HepG2 (cell line): Measurements from ENCODE around the gene NACC2. TPM values are rescaled to one million over a fixed set of nuclear protein-coding genes. Genes with fewer than 3 reads are reported as not detected.

ENCODE experiments used
- ATAC-seq: fragments of 200-7000 bp; cut with Tn5 transposase; 3 replicates; pipeline ENCODE4 v1.9.1; 2020; ENCODE audit warnings: mild to moderate bottlenecking, moderate library complexity
- BruUV-seq: library from RNA; stranded (reverse); fragments of 400-500 nt; replicated peaks from 2 replicates; lab custom pipeline; 2021; lab: Mats Ljungman, UMichigan
- CTCF ChIA-PET: fragments of 300-600 bp; formaldehyde crosslinking; extraction: SDS; loops from one replicate; lab custom pipeline; 2021; ENCODE audit warnings: low total read pairs, inconsistent platforms, low intra/inter-chr PET ratio; lab: Yijun Ruan, JAX
- POLR2A ChIA-PET: fragments of 350-600 bp; sonication (Branson Sonifier 250); formaldehyde crosslinking; loops from one replicate; lab custom pipeline; 2020; ENCODE audit warnings: antibody characterized with exemption, inconsistent platforms; lab: Yijun Ruan, JAX
- DNase-seq: peaks from one replicate; pipeline ENCODE4 v3.0.0-alpha.2; 2015; ENCODE audit warnings: low spot score
- FAIRE-seq: peaks from 3 replicates; lab custom pipeline; 2011; peaks lifted over from hg19 to GRCh38; lab: Jason Lieb, UNC
- H2AFZ ChIP-seq: one replicate; pipeline ENCODE4 v1.6.1; 2011; ENCODE audit warnings: low read length, inconsistent platforms
- H3K27ac ChIP-seq: fragments of 300-600 bp; 3 replicates; pipeline ENCODE4 v1.8.0; 2011; ENCODE audit warnings: mixed run types, mild to moderate bottlenecking, mixed read lengths, low read length, inconsistent platforms; ENCODE audit not compliant: insufficient read depth; ENCODE audit errors: extremely low read length
- H3K27me3 ChIP-seq, 2 experiments: fragments of 200-600 bp in 1 of 2; 2 replicates in 1 of 2; 3 replicates in 1 of 2; pipeline versions ENCODE4 v1.6.0 to v1.8.0; 2011; ENCODE audit warnings: low read length in 2 of 2, mild to moderate bottlenecking in 2 of 2, moderate library complexity in 2 of 2, inconsistent platforms in 1 of 2; ENCODE audit not compliant: insufficient read depth in 2 of 2, control insufficient read depth in 1 of 2
- H3K36me3 ChIP-seq, 2 experiments: fragments of 200-600 bp in 1 of 2; replicated peaks in 1 of 2; 2 replicates in 1 of 2; 3 replicates in 1 of 2; pipeline versions ENCODE4 v1.5.1 to v1.8.0; 2011; ENCODE audit warnings: low read length in 2 of 2, inconsistent platforms in 1 of 2; ENCODE audit not compliant: insufficient read depth in 2 of 2, control insufficient read depth in 1 of 2
- H3K4me1 ChIP-seq: 2 replicates; pipeline ENCODE4 v1.5.1; 2012; ENCODE audit warnings: low read length, inconsistent platforms; ENCODE audit not compliant: insufficient read depth
- H3K4me2 ChIP-seq: 2 replicates; pipeline ENCODE4 v1.6.0; 2011; ENCODE audit warnings: low read depth, low read length, inconsistent platforms
- H3K4me3 ChIP-seq, 3 experiments: fragments of 200-600 bp in 1 of 3; sonication (generic), shearing (Covaris generic) in 1 of 3; replicated peaks in 1 of 3; 2 replicates each; pipeline ENCODE4 v1.5.1; 2011 to 2016; ENCODE audit warnings: low read length in 3 of 3, inconsistent platforms in 2 of 3, low read depth in 2 of 3, mild to moderate bottlenecking in 2 of 3, control low read depth in 1 of 3, mixed read lengths in 1 of 3; ENCODE audit not compliant: insufficient read depth in 1 of 3
- H3K79me2 ChIP-seq: one replicate; pipeline ENCODE4 v1.6.1; 2011; ENCODE audit warnings: low read length, inconsistent platforms; ENCODE audit not compliant: insufficient read depth
- H3K9ac ChIP-seq: 2 replicates; pipeline ENCODE4 v1.6.0; 2011; ENCODE audit warnings: mild to moderate bottlenecking, low read depth, low read length, inconsistent platforms; ENCODE audit not compliant: insufficient read depth
- H3K9me3 ChIP-seq: 2 replicates; pipeline ENCODE4 v1.5.1; 2012; ENCODE audit warnings: mild to moderate bottlenecking, low read length
- H4K20me1 ChIP-seq: 2 replicates; pipeline ENCODE4 v1.6.0; 2011; ENCODE audit warnings: inconsistent platforms, mild to moderate bottlenecking, low read length, moderate library complexity; ENCODE audit not compliant: insufficient read depth
- AGO2 ChIP-seq: fragments of 200-400 bp; formaldehyde crosslinking; optimal IDR thresholded peaks from 2 replicates; pipeline ENCODE3; 2017; ENCODE audit warnings: mild to moderate bottlenecking, low read depth, low read length, moderate library complexity
- CEBPG ChIP-seq: IDR thresholded peaks from 2 replicates; pipeline ENCODE4 v1.6.1; 2016
- FOXK2 ChIP-seq: fragments of 450-650 bp; IDR thresholded peaks from 2 replicates; pipeline ENCODE4 v1.6.1; 2016
- HNRNPK ChIP-seq: fragments of 200-400 bp; formaldehyde crosslinking; IDR thresholded peaks from 2 replicates; pipeline ENCODE4 v1.6.1; 2018; ENCODE audit warnings: low read length, low read depth, moderate library complexity, mild to moderate bottlenecking; ENCODE audit not compliant: poor library complexity, severe bottlenecking
- HOXA7 ChIP-seq: sonication (generic); formaldehyde crosslinking; IDR thresholded peaks from 2 replicates; pipeline ENCODE4 v1.8.1; 2022; ENCODE audit warnings: mild to moderate bottlenecking, missing genetic modification reagents, moderate library complexity
- MEIS2 ChIP-seq: sonication (generic); formaldehyde crosslinking; IDR thresholded peaks from 2 replicates; pipeline ENCODE4 v1.9.0; 2021; ENCODE audit warnings: mild to moderate bottlenecking, missing genetic modification reagents
- MTA1 ChIP-seq: sonication (generic); formaldehyde crosslinking; IDR thresholded peaks from 2 replicates; pipeline ENCODE4 v1.4.0; 2020; ENCODE audit warnings: missing genetic modification reagents, mild to moderate bottlenecking, borderline replicate concordance
- MYPOP ChIP-seq: sonication (generic); formaldehyde crosslinking; IDR thresholded peaks from 2 replicates; pipeline ENCODE4 v1.8.1; 2023; ENCODE audit warnings: mild to moderate bottlenecking, moderate library complexity, missing genetic modification reagents
- RBM22 ChIP-seq: fragments of 200-400 bp; formaldehyde crosslinking; optimal IDR thresholded peaks from 2 replicates; pipeline ENCODE3; 2017; ENCODE audit warnings: mild to moderate bottlenecking, low read length, moderate library complexity
- ZNF263 ChIP-seq: sonication (generic); formaldehyde crosslinking; IDR thresholded peaks from 2 replicates; pipeline ENCODE4 v1.4.0; 2020; ENCODE audit warnings: missing genetic modification reagents
- WGBS: methylation state at CpG from one replicate; pipeline ENCODE4 v1.1.6; 2017; ENCODE audit warnings: low lambda C conversion rate; 5-methylcytosine and 5-hydroxymethylcytosine counted together
- in situ Hi-C: cut with HindIII; loops from 2 replicates; pipeline ENCODE4 v1.10.0; 2017; ENCODE audit warnings: low pct_unique_long_range_greater_than_20kb; ENCODE audit not compliant: extremely low pct_ligation_motif_present
- intact Hi-C: fragments of 100-400 bp; cut with micrococcal nuclease; formaldehyde crosslinking; loops from one replicate; pipeline ENCODE4 v1.10.0; 2022; ENCODE audit not compliant: unreplicated experiment
- polyA plus RNA-seq, 8 experiments: library from polyadenylated mRNA; depleted of rRNA in 3 of 8; stranded (reverse) in 7 of 8; unstranded in 1 of 8; fragments of >200 nt; fragmentation: Illumina TruSeq in 4 of 8; extraction: Trizol in 4 of 8; gene quantifications; 2 replicates each; pipeline versions ENCODE4 v1.2.1 to v1.2.3, GENCODE V29; 2011 to 2016; ENCODE audit warnings: low read depth in 4 of 8, missing spikeins in 1 of 8, mixed read lengths in 1 of 8; ENCODE audit not compliant: insufficient read depth in 1 of 8
- total RNA-seq, 5 experiments: library from RNA; depleted of rRNA; stranded (reverse); fragments of >200 nt; fragmentation: Illumina TruSeq; extraction: Trizol; gene quantifications; 2 replicates each; pipeline ENCODE4 v1.2.3, GENCODE V29; 2016; ENCODE audit warnings: low read depth in 1 of 5
- TF ChIP-seq, protein P1 (sequence below): sonication (generic); formaldehyde crosslinking; IDR thresholded peaks from 2 replicates; pipeline ENCODE4 v1.5.1; 2020; ENCODE audit warnings: mild to moderate bottlenecking, missing genetic modification reagents

NACC2 gene
- total and polyA plus RNA-seq, 2 of the 13 experiments (the other 11 are each of a cell fraction or from before 2014, with no cell fraction given), result 5.9 to 12.3 TPM

- BruUV-seq, result no TSS peak
- Histone ChIP-seq H3K4me1 (no peaks in the 10 kb centered on the region), H3K9me3 (no peaks in the 10 kb centered on the region), H2AFZ (no peak overlapping the region), H3K9ac (no peak overlapping the region), H3K4me3 (no peak overlapping the region), H3K36me3 (peaks cover 7 to 18% of the 10 kb centered on the region in 2 experiments; a peak in 4 of 5 replicates), H3K4me2 (no peak overlapping the region), H3K79me2 (peaks cover 21% of the 10 kb centered on the region), H3K27me3 (no peaks in the 10 kb centered on the region), H4K20me1 (no peaks in the 10 kb centered on the region), H3K27ac (no peak overlapping the region)
- POLR2A ChIA-PET, result no interaction called here
- WGBS, result 93% methylated on average over 16 of the region's 16 CpGs
- CTCF ChIA-PET, result no interaction called here
- in situ Hi-C loops, result no loop called here
- no peak for FAIRE-seq
- no peak; the same call in 2 of the 3 replicates for ATAC-seq
- DNase-seq, result no peak
- TF ChIP-seq MEIS2 (CRISPR knock-in tag) (no peak), RBM22 (peak; percentile 43), HOXA7 (CRISPR knock-in tag) (no peak), AGO2 (no peak), FOXK2 (no peak)
- intact Hi-C loops, result no loop called here
These were observed 71.5 kb downstream of the NACC2 start for GRCh38 chr9:136023410-136024225.

GRCh38 chr9:136022731-136023409, 72.2 kb downstream of the NACC2 start:
- in situ Hi-C loops (no loop called here), intact Hi-C loops (no loop called here)
- WGBS, result 96% methylated on average over 13 of the region's 22 CpGs
- Histone ChIP-seq H3K4me3 (no peak overlapping the region), H3K9me3 (no peaks in the 10 kb centered on the region), H3K79me2 (peaks cover 21% of the 10 kb centered on the region), H3K36me3 (peaks cover 7 to 18% of the 10 kb centered on the region in 2 experiments; a peak in 3 of 5 replicates), H3K4me1 (no peaks in the 10 kb centered on the region), H3K9ac (no peak overlapping the region), H2AFZ (no peak overlapping the region), H3K27ac (no peak overlapping the region)
- POLR2A ChIA-PET, result no interaction called here
- CTCF ChIA-PET, result no interaction called here
- no peak for ATAC-seq
- no TSS peak for BruUV-seq
- TF ChIP-seq, protein P1, sequence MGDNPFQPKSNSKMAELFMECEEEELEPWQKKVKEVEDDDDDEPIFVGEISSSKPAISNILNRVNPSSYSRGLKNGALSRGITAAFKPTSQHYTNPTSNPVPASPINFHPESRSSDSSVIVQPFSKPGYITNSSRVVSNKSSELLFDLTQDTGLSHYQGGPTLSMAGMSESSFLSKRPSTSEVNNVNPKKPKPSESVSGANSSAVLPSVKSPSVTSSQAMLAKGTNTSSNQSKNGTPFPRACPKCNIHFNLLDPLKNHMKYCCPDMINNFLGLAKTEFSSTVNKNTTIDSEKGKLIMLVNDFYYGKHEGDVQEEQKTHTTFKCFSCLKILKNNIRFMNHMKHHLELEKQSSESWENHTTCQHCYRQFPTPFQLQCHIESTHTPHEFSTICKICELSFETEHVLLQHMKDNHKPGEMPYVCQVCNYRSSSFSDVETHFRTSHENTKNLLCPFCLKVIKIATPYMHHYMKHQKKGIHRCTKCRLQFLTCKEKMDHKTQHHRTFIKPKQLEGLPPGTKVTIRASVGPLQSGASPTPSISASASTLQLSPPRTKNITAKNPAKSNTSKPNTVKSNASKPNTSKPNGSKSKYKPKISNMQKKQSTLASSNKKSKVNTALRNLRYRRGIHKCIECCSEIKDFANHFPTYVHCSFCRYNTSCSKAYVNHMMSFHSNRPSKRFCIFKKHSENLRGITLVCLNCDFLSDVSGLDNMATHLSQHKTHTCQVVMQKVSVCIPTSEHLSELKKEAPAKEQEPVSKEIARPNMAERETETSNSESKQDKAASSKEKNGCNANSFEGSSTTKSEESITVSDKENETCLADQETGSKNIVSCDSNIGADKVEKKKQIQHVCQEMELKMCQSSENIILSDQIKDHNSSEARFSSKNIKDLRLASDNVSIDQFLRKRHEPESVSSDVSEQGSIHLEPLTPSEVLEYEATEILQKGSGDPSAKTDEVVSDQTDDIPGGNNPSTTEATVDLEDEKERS, result no peak
- TF ChIP-seq MTA1 (no peak), HNRNPK (peak; percentile 51), CEBPG (CRISPR knock-in tag) (no peak), MYPOP (no peak), ZNF263 (CRISPR knock-in tag) (0 out of 2 replicates have a peak, but pooled peaks have one; percentile 26)
- TF ChIP-seq, all 625 proteins: peak for 2
- Histone ChIP-seq H3K27me3 (no peaks in the 10 kb centered on the region), H4K20me1 (no peaks in the 10 kb centered on the region), H3K4me2 (no peak overlapping the region)
- no peak for FAIRE-seq
- DNase-seq, result no peak
